GM18505 (cell line): ENCODE data around the gene MEGF6.
A peak's percentile ranks its signal among the peaks of the same experiment; 100 is the strongest.

ENCODE experiments used
- ATAC-seq: cut with Tn5 transposase; IDR thresholded peaks from one replicate; pipeline ENCODE4 v1.9.1; 2021; ENCODE audit not compliant: unreplicated experiment
- POLR2A ChIP-seq: IDR thresholded peaks from 4 replicates; pipeline ENCODE4 v1.6.1; 2011; ENCODE audit warnings: borderline replicate concordance; ENCODE audit not compliant: insufficient read depth, insufficient read length; ENCODE audit errors: extremely low read depth

Gene MEGF6, protein sequence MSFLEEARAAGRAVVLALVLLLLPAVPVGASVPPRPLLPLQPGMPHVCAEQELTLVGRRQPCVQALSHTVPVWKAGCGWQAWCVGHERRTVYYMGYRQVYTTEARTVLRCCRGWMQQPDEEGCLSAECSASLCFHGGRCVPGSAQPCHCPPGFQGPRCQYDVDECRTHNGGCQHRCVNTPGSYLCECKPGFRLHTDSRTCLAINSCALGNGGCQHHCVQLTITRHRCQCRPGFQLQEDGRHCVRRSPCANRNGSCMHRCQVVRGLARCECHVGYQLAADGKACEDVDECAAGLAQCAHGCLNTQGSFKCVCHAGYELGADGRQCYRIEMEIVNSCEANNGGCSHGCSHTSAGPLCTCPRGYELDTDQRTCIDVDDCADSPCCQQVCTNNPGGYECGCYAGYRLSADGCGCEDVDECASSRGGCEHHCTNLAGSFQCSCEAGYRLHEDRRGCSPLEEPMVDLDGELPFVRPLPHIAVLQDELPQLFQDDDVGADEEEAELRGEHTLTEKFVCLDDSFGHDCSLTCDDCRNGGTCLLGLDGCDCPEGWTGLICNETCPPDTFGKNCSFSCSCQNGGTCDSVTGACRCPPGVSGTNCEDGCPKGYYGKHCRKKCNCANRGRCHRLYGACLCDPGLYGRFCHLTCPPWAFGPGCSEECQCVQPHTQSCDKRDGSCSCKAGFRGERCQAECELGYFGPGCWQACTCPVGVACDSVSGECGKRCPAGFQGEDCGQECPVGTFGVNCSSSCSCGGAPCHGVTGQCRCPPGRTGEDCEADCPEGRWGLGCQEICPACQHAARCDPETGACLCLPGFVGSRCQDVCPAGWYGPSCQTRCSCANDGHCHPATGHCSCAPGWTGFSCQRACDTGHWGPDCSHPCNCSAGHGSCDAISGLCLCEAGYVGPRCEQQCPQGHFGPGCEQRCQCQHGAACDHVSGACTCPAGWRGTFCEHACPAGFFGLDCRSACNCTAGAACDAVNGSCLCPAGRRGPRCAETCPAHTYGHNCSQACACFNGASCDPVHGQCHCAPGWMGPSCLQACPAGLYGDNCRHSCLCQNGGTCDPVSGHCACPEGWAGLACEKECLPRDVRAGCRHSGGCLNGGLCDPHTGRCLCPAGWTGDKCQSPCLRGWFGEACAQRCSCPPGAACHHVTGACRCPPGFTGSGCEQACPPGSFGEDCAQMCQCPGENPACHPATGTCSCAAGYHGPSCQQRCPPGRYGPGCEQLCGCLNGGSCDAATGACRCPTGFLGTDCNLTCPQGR (N-terminal part only)

DNA sequence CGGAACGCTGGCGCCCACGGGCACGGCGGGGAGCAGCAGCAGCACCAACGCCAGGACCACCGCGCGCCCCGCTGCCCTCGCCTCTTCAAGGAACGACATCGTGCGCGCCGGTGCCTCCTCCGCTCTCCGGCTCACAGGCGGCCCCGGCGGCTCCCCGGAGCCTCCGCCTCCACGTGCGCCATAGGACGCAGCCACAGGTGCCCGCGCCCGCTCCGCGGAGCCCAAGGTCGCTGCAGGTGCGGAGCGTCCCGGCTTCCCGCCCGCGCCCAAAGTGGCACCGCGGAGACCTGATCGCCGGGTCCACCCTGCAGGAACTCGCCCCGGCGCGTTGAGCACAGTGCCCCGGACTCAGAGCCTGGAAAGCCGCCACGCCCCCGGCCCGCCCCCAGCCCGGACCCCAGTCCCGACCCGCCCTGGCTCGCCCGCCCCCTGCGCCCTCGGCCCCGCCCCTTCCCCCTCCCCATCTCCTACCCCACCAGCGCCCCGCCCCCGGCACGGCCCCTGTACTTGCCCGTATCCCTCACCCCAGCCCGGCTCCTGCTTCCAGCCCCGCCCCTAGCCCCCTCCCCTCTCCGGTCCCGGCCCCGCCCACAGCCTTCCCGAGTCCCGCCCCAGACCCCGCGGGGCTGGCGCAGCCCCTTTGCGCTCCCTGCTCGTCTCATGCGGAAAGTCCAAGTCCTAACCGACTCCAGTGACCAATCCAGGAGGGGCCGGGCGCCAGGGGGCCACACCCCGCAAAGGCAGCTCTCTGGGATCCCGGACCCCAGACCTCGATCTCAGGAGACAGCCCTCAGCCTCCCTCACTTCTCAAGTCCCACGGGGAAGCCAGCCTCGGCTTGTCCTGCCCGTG is at the start of gene MEGF6:
MEGF6 (minus strand) TSS at position 339 of the 850 bp plus-strand sequence; CDS start at position 99, 240 bp downstream.
- no peak for ATAC-seq

DNA sequence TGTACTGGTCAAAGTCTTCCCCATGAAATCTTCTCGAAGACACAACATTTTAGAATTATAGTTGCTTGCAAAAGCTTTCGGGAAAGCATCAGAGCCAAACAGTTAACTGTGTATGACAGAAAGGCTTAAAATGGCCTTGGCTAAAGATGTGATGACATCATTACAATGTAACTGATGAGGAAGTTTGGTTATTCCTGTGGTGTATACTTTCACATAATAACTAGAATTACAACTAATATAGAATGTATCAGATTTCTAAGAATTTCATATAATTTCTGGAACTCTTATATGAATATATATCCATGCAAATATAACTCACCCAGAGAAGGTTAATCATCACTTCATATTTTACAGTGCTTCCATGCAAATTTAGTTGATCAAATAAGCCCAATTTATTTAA is 49.4 kb upstream of the MEGF6 start:
- ATAC-seq = no peak
- no peak for TF ChIP-seq POLR2A

More for the DNA sequence above, at the start of gene MEGF6:
- no peak for TF ChIP-seq POLR2A

DNA sequence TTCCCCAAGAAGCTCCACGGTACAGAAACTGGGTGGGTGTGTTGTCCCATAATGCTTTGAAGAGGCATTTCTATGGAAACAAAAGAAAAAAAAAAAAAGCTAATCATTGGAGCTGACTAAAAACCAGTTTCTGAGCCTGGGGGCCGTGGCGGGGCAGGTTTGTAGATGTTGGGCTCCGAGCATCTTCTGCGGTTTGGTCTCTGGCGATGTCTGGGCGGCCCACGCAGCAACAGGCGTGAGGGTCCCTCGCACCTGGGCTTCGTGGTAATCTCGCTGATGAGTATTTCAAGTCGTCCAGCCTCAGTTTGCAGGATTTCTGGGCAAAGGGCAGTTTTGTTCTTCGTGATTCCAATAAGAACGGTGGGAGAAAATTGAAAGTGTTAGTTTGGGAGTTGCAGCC is 47.8 kb upstream of the MEGF6 start:
- no peak for TF ChIP-seq POLR2A
- ATAC-seq = no peak

DNA sequence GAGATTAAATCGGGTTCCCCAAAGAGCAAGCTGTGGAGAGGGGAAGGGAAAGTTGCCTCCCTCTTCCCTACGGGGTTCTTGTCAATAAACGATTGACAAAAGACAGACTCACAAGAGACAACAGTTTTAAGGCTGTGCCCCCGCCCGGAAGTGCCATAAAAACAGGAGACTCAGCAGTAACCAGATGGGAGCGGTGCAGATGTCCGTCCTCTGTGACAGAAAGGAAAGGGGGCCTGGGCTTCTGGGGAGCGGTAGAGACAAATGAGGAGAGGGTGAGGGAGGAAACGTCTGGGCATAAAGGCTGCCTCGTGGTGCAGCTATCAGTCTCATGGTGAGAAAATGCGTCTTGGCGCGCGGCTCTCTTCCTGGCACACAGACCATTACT is 46.9 kb upstream of the MEGF6 start:
- TF ChIP-seq POLR2A = no peak
- ATAC-seq = no peak

DNA sequence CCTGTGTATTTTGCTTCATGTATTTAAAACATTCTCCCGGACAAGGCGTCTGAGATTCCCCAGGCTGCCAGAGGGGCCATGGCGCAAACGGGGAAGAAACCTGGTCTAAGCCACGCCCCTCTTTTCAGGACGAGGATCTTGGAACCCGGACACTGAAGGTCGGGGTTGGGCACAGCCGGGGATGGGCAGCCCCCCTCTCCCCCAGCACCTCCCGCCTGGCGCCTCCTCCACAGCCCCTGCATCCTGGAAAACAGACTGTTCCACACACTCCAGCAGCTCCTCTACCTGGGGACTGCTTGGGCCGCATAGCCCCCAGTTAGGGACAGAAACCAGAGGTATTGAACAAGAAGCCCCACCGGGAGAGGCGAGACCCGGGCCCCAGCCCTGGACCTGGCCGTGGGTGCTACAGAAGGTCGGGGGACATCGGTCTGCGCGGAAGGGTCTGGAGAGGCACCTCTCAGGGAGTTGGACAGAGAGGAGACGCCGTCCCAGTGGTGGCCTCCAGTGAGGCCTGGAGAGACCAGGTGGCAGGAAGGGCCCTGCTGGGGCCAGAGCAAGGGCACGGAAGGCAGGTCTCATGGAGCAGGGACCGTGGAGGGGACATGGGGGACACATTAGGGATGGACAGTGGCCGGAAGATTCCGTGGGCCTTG is 46.4 kb upstream of the MEGF6 start:
- no peak for ATAC-seq
- TF ChIP-seq POLR2A = no peak

DNA sequence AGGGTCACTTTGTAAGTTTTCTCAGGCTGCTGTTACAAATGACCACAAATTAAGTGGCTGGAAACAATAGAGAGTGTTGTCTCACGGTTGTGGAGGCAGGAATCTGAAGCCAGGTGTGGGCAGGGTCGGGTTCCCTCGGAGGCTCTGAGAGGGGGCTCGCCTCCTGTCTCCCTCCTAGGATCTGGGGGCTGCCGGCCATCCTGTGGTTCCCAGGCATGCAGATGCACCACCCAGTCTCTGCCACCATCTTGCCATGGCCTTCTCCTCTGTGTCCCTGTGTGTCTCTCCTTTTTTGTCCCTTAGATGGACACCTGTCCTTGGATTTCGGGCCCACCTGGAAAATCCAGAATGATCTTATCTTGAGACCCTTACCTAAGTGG is 45.8 kb upstream of the MEGF6 start:
- TF ChIP-seq POLR2A = no peak
- ATAC-seq = no peak

DNA sequence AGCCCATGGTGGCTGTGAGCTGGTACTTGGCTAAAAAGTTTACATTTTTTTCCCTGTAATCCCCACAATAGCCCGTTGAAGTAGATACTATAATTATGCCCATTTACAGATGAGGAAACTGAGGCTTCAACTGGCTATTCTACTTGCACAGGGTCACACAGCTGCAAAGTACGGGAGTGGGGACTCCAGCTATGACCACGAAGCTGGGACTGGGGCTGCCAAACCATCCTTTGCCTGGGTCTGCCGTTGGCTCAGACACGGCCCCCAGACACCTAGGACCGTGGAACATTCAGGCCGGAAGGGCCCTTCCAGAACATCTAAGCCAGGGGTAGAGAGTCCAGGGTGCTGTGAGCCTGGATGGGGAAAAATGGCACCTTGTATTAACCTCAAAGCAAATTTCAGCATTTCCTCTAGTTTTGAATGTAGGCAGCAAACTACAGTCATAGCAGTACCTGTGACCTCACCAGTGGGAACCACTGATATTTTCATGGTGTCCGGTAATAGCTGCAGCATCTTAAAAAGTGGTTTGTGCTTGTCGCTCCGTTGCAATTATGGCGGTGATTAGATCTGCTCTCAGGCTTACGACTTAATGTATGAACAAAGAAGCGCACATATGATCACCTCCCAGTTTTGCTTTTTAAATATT is 45.3 kb upstream of the MEGF6 start:
- no peak for TF ChIP-seq POLR2A
- peak; percentile 59 for ATAC-seq

DNA sequence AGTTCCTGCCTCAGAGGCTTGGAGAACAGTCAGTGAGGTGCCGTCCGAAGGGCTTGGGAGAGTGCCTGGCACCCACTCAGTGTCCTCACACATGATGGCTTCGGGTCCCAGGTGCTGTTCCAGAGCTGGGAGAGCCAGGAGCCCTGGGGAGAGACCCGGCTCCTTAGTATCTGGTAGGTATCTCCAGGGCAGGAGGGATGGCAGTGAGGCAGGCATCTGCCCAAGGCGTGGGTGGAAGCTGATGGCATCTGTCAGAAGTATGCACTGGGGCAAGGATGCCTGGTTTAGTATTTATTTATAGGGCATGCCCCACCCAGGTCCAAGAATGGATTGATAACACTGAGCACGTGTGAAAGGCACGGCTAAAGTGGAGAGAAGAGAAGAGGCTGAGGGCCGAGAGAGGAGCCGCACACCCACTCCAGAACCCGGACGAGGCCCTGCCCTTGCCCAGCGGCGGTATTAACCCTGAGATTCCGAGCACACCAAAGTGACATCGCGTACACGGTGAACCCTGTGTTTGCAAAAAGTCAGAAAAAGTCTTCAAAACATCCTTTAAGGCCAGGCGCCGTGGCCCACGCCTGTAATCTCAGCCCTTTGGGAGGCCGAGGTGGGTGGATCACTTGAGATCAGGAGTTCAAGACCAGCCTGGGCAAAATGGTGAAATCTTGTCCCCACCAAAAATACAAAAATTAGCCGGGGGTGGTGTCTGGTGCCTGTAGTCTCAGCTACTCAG is 43.4 kb upstream of the MEGF6 start:
- no peak for ATAC-seq
- TF ChIP-seq POLR2A = no peak

DNA sequence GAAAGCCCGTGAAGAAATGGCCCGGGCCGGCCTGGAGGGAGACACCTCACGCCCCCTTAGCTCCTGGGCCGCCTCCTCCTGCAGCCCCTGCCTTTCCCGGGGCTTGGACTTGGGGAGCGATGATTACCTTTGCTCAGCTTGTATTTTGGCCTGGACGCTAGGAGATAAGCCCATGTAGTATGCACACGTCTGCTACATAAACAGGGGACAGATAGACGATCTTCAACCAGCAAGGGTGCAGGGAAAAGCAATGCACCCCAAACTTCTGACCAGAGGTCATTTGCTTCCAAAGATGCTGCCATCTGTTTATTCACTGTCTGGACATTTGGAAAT is 41.9 kb upstream of the MEGF6 start:
- ATAC-seq = no peak
- TF ChIP-seq POLR2A = no peak

DNA sequence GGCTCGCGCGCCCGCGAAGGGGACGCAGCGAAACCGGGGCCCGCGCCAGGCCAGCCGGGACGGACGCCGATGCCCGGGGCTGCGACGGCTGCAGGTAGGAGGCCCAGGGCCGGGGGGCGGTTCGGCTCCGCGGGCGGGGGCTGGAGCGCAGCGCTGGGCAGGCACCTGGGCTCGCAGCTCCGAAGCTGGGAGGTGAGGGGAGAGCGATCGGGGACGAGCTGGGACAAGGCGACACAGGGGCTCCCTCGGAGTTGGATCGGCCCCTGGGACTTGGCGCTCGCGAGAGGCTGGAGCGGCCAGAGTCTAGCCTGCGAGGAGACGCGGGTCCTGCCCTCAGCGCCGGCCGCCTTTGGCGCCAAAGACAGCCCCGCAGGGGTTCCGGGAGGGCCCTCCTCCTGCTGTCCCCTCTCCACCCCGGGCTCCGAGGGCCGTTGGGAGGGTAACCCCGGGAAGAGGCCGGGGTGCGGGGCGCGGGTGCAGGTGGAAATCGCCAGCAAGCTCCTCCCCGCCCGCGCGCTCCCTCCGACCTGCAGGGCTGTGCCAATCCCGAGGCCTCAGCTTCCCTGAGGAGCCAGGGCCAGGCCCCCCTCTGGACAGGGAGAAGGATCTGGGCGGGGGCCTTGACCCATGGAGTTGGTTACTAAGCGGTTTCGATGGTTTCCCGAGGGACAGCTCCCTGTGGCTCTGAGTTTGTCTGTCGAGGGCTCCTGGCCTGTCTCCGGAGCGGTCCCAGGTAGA is 41.4 kb upstream of the MEGF6 start:
- ATAC-seq = no peak
- no peak for TF ChIP-seq POLR2A

DNA sequence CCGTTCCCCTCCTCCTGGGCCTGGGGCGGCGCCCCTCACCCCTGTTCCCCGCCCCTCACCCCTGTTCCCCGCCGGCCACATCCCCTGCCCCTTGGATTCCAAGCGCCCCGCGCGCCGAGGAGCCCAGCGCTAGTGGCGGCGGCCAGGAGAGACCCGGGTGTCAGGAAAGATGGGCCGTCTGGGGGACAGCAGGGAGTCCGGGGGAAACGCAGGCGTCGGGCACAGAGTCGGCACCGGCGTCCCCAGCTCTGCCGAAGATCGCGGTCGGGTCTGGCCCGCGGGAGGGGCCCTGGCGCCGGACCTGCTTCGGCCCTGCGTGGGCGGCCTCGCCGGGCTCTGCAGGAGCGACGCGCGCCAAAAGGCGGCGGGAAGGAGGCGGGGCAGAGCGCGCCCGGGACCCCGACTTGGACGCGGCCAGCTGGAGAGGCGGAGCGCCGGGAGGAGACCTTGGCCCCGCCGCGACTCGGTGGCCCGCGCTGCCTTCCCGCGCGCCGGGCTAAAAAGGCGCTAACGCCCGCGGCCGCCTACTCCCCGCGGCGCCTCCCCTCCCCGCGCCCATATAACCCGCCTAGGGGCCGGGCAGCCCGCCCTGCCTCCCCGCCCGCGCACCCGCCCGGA is 40.7 kb upstream of the MEGF6 start, which contains the start of gene TP73:
TP73 (plus strand) TSS at position 587 of the 618 bp plus-strand sequence. CDS start 29,850 bp downstream, outside the sequence.
- ATAC-seq = no peak
- peak; percentile 32 for TF ChIP-seq POLR2A
